GM18867 (cell line): ENCODE data around the gene RAB44.
A peak's percentile ranks its signal among the peaks of the same experiment; 100 is the strongest.

Experiments
- ATAC-seq: cut with Tn5 transposase; IDR thresholded peaks from one replicate; pipeline ENCODE4 v1.9.1; 2021; ENCODE audit warnings: mild to moderate bottlenecking, moderate library complexity; ENCODE audit not compliant: unreplicated experiment

The RAB44 gene

GRCh38 chr6:36685166-36685924 is 12.3 kb upstream of the RAB44 start:
- ATAC-seq = no peak

GRCh38 chr6:36685926-36686667 is 11.5 kb upstream of the RAB44 start:
- no peak for ATAC-seq

- ATAC-seq = no peak
Measured at GRCh38 chr6:36686668-36687513, 10.7 kb upstream of the RAB44 start.

- ATAC-seq = no peak
Measured at GRCh38 chr6:36688063-36688738, 9.4 kb upstream of the RAB44 start.

- ATAC-seq = no peak
Measured at GRCh38 chr6:36688739-36689075, 8.9 kb upstream of the RAB44 start.

- no peak for ATAC-seq
Measured at GRCh38 chr6:36691011-36691410, 6.6 kb upstream of the RAB44 start.

- no peak for ATAC-seq
Measured at GRCh38 chr6:36691612-36692011, 6.0 kb upstream of the RAB44 start.

GRCh38 chr6:36692220-36692619 is 5.4 kb upstream of the RAB44 start:
- peak; percentile 43 for ATAC-seq

- ATAC-seq = no peak
Measured at GRCh38 chr6:36692861-36693702, 4.5 kb upstream of the RAB44 start.

- no peak for ATAC-seq
Measured at GRCh38 chr6:36694616-36695015, 3.0 kb upstream of the RAB44 start.

GRCh38 chr6:36695414-36695813 is 2.2 kb upstream of the RAB44 start:
- no peak for ATAC-seq

GRCh38 chr6:36698196-36698595 is 570 bp downstream of the RAB44 start:
- ATAC-seq = no peak

- no peak for ATAC-seq
Measured at GRCh38 chr6:36698871-36699271, 1.2 kb downstream of the RAB44 start.

- no peak for ATAC-seq
Measured at GRCh38 chr6:36699348-36699747, 1.7 kb downstream of the RAB44 start.

- no peak for ATAC-seq
Measured at GRCh38 chr6:36700071-36700812, 2.6 kb downstream of the RAB44 start.

- no peak for ATAC-seq
Measured at GRCh38 chr6:36700831-36701230, 3.2 kb downstream of the RAB44 start.

- no peak for ATAC-seq
Measured at GRCh38 chr6:36701401-36701991, 3.9 kb downstream of the RAB44 start.

- ATAC-seq = no peak
Measured at GRCh38 chr6:36702656-36703055, 5.0 kb downstream of the RAB44 start.

- ATAC-seq = no peak
Measured at GRCh38 chr6:36703081-36703606, 5.5 kb downstream of the RAB44 start.
